WTC11 (cell line): ENCODE measurements around the gene GRXCR2.

Experiments used
- GABPB1 ChIP-seq: sonication (generic); formaldehyde crosslinking; IDR thresholded peaks from 2 replicates; pipeline ENCODE4 v1.8.1; 2023; ENCODE audit warnings: mild to moderate bottlenecking, missing genetic modification reagents
- JAZF1 ChIP-seq: fragments of 250-450 bp; sonication (Bioruptor Pico); IDR thresholded peaks from 2 replicates; pipeline ENCODE4 v1.9.0; 2021; ENCODE audit warnings: moderate library complexity, mild to moderate bottlenecking, inconsistent platforms
- TCF7 ChIP-seq: sonication (generic); formaldehyde crosslinking; IDR thresholded peaks from 2 replicates; pipeline ENCODE4 v1.8.0; 2022; ENCODE audit warnings: mild to moderate bottlenecking, low read depth, missing genetic modification reagents, moderate library complexity
- TEAD4 ChIP-seq: sonication (generic); formaldehyde crosslinking; IDR thresholded peaks from 2 replicates; pipeline ENCODE4 v1.8.0; 2022; ENCODE audit warnings: mild to moderate bottlenecking, missing genetic modification reagents
- TP53 ChIP-seq: sonication (generic); formaldehyde crosslinking; IDR thresholded peaks from 2 replicates; pipeline ENCODE4 v1.8.1; 2023; ENCODE audit warnings: mild to moderate bottlenecking, missing genetic modification reagents
- ZNF138 ChIP-seq: sonication (generic); formaldehyde crosslinking; conservative IDR thresholded peaks from 2 replicates; pipeline ENCODE4 v1.8.1; 2022; ENCODE audit warnings: mild to moderate bottlenecking, moderate library complexity, missing genetic modification reagents
- ZNF219 ChIP-seq: sonication (generic); formaldehyde crosslinking; IDR thresholded peaks from 2 replicates; pipeline ENCODE4 v1.8.0; 2023; ENCODE audit warnings: missing genetic modification reagents, mild to moderate bottlenecking, borderline replicate concordance
- TF ChIP-seq, protein P1 (sequence below): sonication (generic); formaldehyde crosslinking; IDR thresholded peaks from 2 replicates; pipeline ENCODE4 v1.8.0; 2023; ENCODE audit warnings: missing genetic modification reagents
- TF ChIP-seq, protein P2 (sequence below): sonication (generic); formaldehyde crosslinking; IDR thresholded peaks from 2 replicates; pipeline ENCODE4 v1.8.0; 2022; ENCODE audit warnings: mild to moderate bottlenecking, missing genetic modification reagents
- TF ChIP-seq, protein P3 (sequence below): fragments of 200-600 bp; IDR thresholded peaks from 2 replicates; pipeline ENCODE4 v1.8.0; 2022; ENCODE audit warnings: antibody characterized with exemption
- TF ChIP-seq, protein P4 (sequence below): sonication (generic); formaldehyde crosslinking; IDR thresholded peaks from 2 replicates; pipeline ENCODE4 v1.8.0; 2022; ENCODE audit warnings: mild to moderate bottlenecking, missing genetic modification reagents
- TF ChIP-seq, protein P5 (sequence below): sonication (generic); formaldehyde crosslinking; conservative IDR thresholded peaks from 2 replicates; pipeline ENCODE4 v1.8.1; 2022; ENCODE audit warnings: mild to moderate bottlenecking, missing genetic modification reagents

DNA sequence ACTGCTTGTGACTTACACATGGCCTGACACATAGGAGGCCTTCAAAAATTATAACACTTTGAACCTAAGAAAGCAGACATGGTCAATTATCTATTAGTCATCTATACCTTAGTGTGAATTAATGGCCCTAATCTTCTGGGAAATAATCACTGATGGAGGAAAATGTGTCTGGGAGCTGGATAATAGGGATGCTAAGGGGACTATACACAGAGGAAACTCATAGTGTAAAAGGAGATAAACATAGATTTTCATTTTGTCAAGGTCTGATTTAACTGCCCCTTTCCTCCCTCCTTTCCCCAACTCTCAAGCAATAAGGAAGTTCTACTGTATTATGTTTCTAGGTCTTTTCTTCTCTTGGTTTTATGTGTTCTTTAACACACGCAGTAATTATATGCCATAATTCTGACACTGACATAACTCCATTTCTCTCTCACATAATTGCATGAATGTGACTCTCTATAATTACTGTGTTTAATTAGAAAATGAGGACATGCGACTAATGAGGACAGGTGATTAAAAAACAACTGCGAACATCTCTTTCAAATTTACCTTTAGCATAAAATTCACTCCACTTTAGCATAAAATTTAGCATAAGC is 18.9 kb downstream of the GRXCR2 start:
- TF ChIP-seq, protein P1, sequence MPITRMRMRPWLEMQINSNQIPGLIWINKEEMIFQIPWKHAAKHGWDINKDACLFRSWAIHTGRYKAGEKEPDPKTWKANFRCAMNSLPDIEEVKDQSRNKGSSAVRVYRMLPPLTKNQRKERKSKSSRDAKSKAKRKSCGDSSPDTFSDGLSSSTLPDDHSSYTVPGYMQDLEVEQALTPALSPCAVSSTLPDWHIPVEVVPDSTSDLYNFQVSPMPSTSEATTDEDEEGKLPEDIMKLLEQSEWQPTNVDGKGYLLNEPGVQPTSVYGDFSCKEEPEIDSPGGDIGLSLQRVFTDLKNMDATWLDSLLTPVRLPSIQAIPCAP (CRISPR knock-in tag) = no peak
- TF ChIP-seq, protein P2, sequence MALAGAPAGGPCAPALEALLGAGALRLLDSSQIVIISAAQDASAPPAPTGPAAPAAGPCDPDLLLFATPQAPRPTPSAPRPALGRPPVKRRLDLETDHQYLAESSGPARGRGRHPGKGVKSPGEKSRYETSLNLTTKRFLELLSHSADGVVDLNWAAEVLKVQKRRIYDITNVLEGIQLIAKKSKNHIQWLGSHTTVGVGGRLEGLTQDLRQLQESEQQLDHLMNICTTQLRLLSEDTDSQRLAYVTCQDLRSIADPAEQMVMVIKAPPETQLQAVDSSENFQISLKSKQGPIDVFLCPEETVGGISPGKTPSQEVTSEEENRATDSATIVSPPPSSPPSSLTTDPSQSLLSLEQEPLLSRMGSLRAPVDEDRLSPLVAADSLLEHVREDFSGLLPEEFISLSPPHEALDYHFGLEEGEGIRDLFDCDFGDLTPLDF (CRISPR knock-in tag) = no peak
- TF ChIP-seq, protein P3, sequence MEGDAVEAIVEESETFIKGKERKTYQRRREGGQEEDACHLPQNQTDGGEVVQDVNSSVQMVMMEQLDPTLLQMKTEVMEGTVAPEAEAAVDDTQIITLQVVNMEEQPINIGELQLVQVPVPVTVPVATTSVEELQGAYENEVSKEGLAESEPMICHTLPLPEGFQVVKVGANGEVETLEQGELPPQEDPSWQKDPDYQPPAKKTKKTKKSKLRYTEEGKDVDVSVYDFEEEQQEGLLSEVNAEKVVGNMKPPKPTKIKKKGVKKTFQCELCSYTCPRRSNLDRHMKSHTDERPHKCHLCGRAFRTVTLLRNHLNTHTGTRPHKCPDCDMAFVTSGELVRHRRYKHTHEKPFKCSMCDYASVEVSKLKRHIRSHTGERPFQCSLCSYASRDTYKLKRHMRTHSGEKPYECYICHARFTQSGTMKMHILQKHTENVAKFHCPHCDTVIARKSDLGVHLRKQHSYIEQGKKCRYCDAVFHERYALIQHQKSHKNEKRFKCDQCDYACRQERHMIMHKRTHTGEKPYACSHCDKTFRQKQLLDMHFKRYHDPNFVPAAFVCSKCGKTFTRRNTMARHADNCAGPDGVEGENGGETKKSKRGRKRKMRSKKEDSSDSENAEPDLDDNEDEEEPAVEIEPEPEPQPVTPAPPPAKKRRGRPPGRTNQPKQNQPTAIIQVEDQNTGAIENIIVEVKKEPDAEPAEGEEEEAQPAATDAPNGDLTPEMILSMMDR = no peak
- TF ChIP-seq ZNF219 (CRISPR knock-in tag) (no peak), GABPB1 (CRISPR knock-in tag) (no peak), TCF7 (no peak), JAZF1 (CRISPR knock-in tag) (no peak), TP53 (no peak), ZNF138 (CRISPR knock-in tag) (no peak), TEAD4 (CRISPR knock-in tag) (no peak)
- TF ChIP-seq, protein P4, sequence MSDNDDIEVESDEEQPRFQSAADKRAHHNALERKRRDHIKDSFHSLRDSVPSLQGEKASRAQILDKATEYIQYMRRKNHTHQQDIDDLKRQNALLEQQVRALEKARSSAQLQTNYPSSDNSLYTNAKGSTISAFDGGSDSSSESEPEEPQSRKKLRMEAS = no peak
- TF ChIP-seq, protein P5, sequence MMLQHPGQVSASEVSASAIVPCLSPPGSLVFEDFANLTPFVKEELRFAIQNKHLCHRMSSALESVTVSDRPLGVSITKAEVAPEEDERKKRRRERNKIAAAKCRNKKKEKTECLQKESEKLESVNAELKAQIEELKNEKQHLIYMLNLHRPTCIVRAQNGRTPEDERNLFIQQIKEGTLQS (CRISPR knock-in tag) = no peak
